Measurements from ENCODE around the gene HOXD3. TPM values are rescaled to one million over a fixed set of nuclear protein-coding genes. Genes with fewer than 3 reads are reported as not detected.

The HOXD3 gene
- total and polyA plus RNA-seq, 4 experiments from 2014 or later = not detected

DNA sequence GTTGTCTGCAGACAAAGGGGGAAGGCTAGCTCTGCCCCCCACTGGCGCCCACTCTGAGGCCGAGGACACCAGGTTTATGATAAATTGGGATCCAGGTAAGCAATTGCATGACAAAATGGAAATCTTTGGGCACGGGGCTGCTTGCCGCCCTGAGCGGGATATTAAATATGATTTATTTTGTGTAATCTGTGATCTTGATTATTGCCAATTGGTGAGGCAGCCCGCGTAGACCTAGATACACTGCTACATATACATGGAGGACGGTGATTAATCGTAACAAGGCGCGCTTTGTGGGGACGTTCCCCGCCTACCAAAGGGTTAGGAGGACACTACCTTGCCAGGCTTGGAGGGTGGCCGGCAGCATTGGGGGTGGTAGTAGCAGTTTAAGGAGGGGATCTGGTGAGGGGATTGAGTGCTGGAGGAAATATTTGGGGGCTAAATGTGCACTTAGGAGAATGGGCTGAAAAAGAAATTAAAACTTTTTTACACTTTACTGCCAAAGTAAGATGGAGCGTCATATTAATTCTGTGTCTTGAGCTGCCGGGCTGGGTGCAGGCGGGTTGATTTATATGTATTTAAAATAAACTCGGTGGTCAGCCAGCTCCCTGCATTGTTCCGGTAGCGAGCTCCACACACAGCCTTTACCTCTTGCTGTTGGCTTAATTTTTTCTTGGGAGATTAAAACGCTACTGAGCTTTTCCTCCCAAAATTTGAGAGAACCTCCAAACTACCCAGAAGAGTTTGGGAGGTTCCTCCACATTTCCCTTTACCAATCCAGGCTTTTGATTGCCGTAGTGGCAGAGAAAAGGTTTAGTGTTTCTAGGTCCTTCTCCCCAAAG, 4.1 kb downstream of the HOXD3 start:
- peak overlapping the region in 2 of 7 donors; percentile 19 to 59 for H3K27ac Mint-ChIP-seq
- peaks cover 64 to 74% of the 10 kb centered on the region in 2 donors for H3K27me3 Mint-ChIP-seq
- peaks cover 0 to 1% of the 10 kb centered on the region in 2 donors for H3K36me3 Mint-ChIP-seq
- no peaks in the 10 kb centered on the region for H3K9me3 ChIP-seq (ENCODE audit: control insufficient read depth in 1 of 2, low read length in 2 of 2)
- intact Hi-C loops (cut with micrococcal nuclease) = no loop called here
- peak overlapping the region in 1 of 8 donors; percentile 10 for H3K4me3 Mint-ChIP-seq
- peaks cover 0 to 36% (median 9%) of the 10 kb centered on the region in 8 donors for H3K9me3 Mint-ChIP-seq
- H3K36me3 ChIP-seq (ENCODE audit: insufficient read depth, low read length) = no peaks in the 10 kb centered on the region
- no peak overlapping the region for H3K4me3 ChIP-seq (ENCODE audit: low read length in 2 of 2)
- H3K4me1 ChIP-seq (ENCODE audit: insufficient read depth, low read length) = peaks cover 6% of the 10 kb centered on the region
- DNase-seq = no peak
- H3K4me1 Mint-ChIP-seq = peaks cover 8 to 32% (median 12%) of the 10 kb centered on the region in 4 donors
- ChIA-PET CTCF (ENCODE audit: partially characterized antibody) (no interaction called here), POLR2A (ENCODE audit: partially characterized antibody) (interaction anchor here (1.2 kb wide), 1 partner anchor 29 kb away, joined by 3 read pairs; no protein-coding TSS in a partner anchor)
- peaks cover 64% of the 10 kb centered on the region for H3K27me3 ChIP-seq (ENCODE audit: insufficient read depth, low read length)
- H3K27ac ChIP-seq (ENCODE audit: low read depth, low read length) = no peak overlapping the region

DNA sequence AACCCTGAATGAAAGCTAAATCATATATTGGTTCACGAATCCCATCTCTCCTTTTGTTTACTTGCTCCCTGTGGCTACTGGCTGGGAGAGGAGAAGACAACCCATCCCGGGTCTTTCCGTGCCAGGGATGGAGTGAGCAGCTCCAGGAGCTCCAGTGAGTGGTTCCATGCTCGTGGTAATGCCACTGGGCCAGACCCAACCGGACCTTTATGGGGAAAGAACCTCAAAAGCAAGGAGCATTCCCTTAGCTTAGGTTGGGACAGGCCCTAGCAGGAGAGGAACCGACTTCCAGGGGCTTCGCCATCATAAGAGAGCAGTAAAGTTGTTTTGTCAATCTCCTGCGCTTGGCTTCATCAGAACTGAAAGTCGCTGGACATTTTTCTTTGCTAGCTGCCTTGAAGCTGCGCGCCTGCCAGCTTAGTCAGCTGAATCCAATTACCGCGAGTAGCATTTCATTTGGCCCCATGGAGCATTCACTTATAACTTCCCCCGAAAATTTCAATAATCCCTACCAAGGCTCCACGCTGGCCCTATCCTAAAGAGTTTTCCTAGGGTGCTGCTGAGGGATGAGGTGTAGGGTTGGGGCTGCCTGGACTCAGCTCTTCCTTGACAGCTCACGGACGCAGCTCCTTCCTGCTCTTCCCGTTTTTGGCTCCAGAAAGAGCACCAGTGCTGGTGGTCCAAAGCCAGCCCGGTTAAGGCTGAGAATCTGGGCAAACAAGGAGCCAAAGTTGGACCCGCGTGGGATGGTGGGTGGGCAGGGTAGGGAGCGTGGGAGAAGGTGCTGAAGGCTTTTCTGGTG, 4.9 kb downstream of the HOXD3 start:
- no peak for DNase-seq
- H3K27me3 ChIP-seq (ENCODE audit: insufficient read depth, low read length) = peaks cover 66% of the 10 kb centered on the region
- POLR2A ChIA-PET (ENCODE audit: partially characterized antibody) = interaction anchor here (1.2 kb wide), 1 partner anchor 29 kb away, joined by 3 read pairs; no protein-coding TSS in a partner anchor
- CTCF ChIA-PET (ENCODE audit: partially characterized antibody) = no interaction called here
- H3K36me3 ChIP-seq (ENCODE audit: insufficient read depth, low read length) = no peaks in the 10 kb centered on the region
- H3K4me1 Mint-ChIP-seq = peaks cover 7 to 28% (median 11%) of the 10 kb centered on the region in 4 donors
- peak overlapping the region in 2 of 7 donors; percentile 47 to 59 for H3K27ac Mint-ChIP-seq
- no peak overlapping the region for H3K4me3 ChIP-seq (ENCODE audit: low read length in 2 of 2)
- peak overlapping the region in 1 of 8 donors; percentile 42 for H3K4me3 Mint-ChIP-seq
- H3K4me1 ChIP-seq (ENCODE audit: insufficient read depth, low read length) = peaks cover 6% of the 10 kb centered on the region
- H3K36me3 Mint-ChIP-seq = peaks cover 0 to 1% of the 10 kb centered on the region in 2 donors
- H3K9me3 ChIP-seq (ENCODE audit: control insufficient read depth in 1 of 2, low read length in 2 of 2) = no peaks in the 10 kb centered on the region
- intact Hi-C loops (cut with micrococcal nuclease) = no loop called here
- H3K27me3 Mint-ChIP-seq = peaks cover 64 to 74% of the 10 kb centered on the region in 2 donors
- H3K27ac ChIP-seq (ENCODE audit: low read depth, low read length) = no peak overlapping the region
- peaks cover 0 to 36% (median 10%) of the 10 kb centered on the region in 8 donors for H3K9me3 Mint-ChIP-seq

DNA sequence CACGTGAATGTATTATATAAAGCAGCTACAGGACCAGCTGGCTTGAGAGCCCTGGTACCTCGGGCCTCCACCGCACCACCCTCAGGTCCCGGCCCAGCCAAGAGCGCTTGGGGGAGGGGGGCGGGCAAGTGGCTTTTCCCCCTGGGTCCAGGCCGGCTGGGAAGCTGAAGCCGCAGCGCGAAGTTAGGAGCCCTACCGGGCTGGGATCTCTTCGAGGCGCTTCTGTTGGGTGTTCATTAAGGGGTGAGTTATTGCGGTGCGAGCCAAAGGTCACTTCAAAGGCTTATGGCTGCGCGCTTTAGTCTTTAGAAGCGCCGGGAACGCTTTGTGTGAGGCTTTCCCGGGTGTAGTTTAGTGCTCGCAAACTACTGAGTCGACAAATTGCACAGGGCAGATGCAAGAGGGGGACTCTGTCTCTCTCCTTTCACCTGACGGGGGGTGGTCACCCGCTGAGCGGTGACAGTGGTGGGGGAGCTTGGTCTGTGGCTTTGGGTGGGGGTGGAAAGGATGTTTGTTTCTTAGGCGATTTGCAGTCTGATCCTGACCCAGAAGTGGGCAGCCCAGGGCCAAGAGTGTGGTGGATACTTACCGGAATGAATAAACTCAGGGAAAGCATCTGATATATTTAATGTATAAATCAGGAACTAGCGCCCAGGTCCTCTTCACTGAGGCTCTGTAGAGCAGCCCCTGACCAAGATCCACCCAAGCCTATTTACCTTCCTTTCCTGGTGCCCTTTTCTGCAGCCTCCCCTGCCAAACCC, 6.0 kb downstream of the HOXD3 start:
- ChIA-PET CTCF (ENCODE audit: partially characterized antibody) (no interaction called here), POLR2A (ENCODE audit: partially characterized antibody) (no interaction called here)
- no peak for DNase-seq
- H3K36me3 ChIP-seq (ENCODE audit: insufficient read depth, low read length) = no peaks in the 10 kb centered on the region
- H3K27ac ChIP-seq (ENCODE audit: low read depth, low read length) = no peak overlapping the region
- H3K4me1 Mint-ChIP-seq = peaks cover 5 to 20% (median 9%) of the 10 kb centered on the region in 4 donors
- peaks cover 0 to 29% (median 10%) of the 10 kb centered on the region in 8 donors for H3K9me3 Mint-ChIP-seq
- H3K27ac Mint-ChIP-seq = peak overlapping the region in 4 of 7 donors; percentile 40 to 65 (median 54)
- H3K4me3 Mint-ChIP-seq = peak overlapping the region in 3 of 8 donors; percentile 20 to 54 (median 46)
- intact Hi-C loops (cut with micrococcal nuclease) = no loop called here
- H3K27me3 ChIP-seq (ENCODE audit: insufficient read depth, low read length) = peaks cover 68% of the 10 kb centered on the region
- peaks cover 67 to 76% of the 10 kb centered on the region in 2 donors for H3K27me3 Mint-ChIP-seq
- no peaks in the 10 kb centered on the region for H3K9me3 ChIP-seq (ENCODE audit: control insufficient read depth in 1 of 2, low read length in 2 of 2)
- no peak overlapping the region for H3K4me3 ChIP-seq (ENCODE audit: low read length in 2 of 2)
- peaks cover 0 to 1% of the 10 kb centered on the region in 2 donors for H3K36me3 Mint-ChIP-seq
- no peaks in the 10 kb centered on the region for H3K4me1 ChIP-seq (ENCODE audit: insufficient read depth, low read length)

DNA sequence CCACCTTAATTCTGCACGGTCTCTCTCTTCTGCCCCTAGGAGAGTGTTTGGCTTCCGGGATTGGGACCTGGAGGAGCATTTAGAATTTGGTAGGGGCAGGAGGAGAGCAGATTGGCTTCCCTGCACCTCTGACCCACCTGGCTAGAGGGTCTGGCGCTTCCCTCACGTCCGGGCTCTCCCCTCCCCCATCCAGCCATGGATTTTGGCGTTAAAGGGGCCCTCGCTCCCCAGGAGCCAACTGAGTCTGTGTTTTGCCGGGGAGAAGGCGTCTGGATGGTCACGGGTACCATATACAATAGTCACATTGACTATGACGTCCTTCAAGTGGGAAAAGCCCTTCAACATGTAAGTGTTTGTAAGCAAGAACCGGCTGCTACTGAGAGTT, 6.6 kb downstream of the HOXD3 start:
- peaks cover 65% of the 10 kb centered on the region for H3K27me3 ChIP-seq (ENCODE audit: insufficient read depth, low read length)
- Mint-ChIP-seq H3K36me3 (no peaks in the 10 kb centered on the region), H3K27ac (peak overlapping the region in 3 of 7 donors; percentile 53 to 65 (median 55)), H3K4me1 (peaks cover 2 to 15% (median 5%) of the 10 kb centered on the region in 4 donors), H3K27me3 (peaks cover 64 to 72% of the 10 kb centered on the region in 2 donors), H3K9me3 (peaks cover 0 to 26% (median 10%) of the 10 kb centered on the region in 8 donors), H3K4me3 (peak overlapping the region in 2 of 8 donors; percentile 15 to 46)
- H3K27ac ChIP-seq (ENCODE audit: low read depth, low read length) = no peak overlapping the region
- no peak for DNase-seq
- ChIA-PET POLR2A (ENCODE audit: partially characterized antibody) (no interaction called here), CTCF (ENCODE audit: partially characterized antibody) (no interaction called here)
- H3K4me3 ChIP-seq (ENCODE audit: low read length in 2 of 2) = no peak overlapping the region
- intact Hi-C loops (cut with micrococcal nuclease) = no loop called here
- H3K9me3 ChIP-seq (ENCODE audit: control insufficient read depth in 1 of 2, low read length in 2 of 2) = no peaks in the 10 kb centered on the region
- H3K4me1 ChIP-seq (ENCODE audit: insufficient read depth, low read length) = no peaks in the 10 kb centered on the region
- no peaks in the 10 kb centered on the region for H3K36me3 ChIP-seq (ENCODE audit: insufficient read depth, low read length)

- no peaks in the 10 kb centered on the region for H3K4me1 ChIP-seq (ENCODE audit: insufficient read depth, low read length)
- H3K4me1 Mint-ChIP-seq = peaks cover 2 to 15% (median 5%) of the 10 kb centered on the region in 4 donors
- H3K27ac Mint-ChIP-seq = peak overlapping the region in 3 of 7 donors; percentile 52 to 63 (median 53)
- intact Hi-C loops (cut with micrococcal nuclease) = no loop called here
- no peaks in the 10 kb centered on the region for H3K9me3 ChIP-seq (ENCODE audit: control insufficient read depth in 1 of 2, low read length in 2 of 2)
- H3K36me3 Mint-ChIP-seq = no peaks in the 10 kb centered on the region
- H3K36me3 ChIP-seq (ENCODE audit: insufficient read depth, low read length) = no peaks in the 10 kb centered on the region
- peak overlapping the region in 5 of 8 donors; percentile 15 to 46 (median 26) for H3K4me3 Mint-ChIP-seq
- ChIA-PET POLR2A (ENCODE audit: partially characterized antibody) (no interaction called here), CTCF (ENCODE audit: partially characterized antibody) (no interaction called here)
- no peak overlapping the region for H3K4me3 ChIP-seq (ENCODE audit: low read length in 2 of 2)
- no peak for DNase-seq
- H3K27me3 Mint-ChIP-seq = peaks cover 67 to 74% of the 10 kb centered on the region in 2 donors
- H3K9me3 Mint-ChIP-seq = peaks cover 0 to 26% (median 10%) of the 10 kb centered on the region in 8 donors
- H3K27me3 ChIP-seq (ENCODE audit: insufficient read depth, low read length) = peaks cover 64% of the 10 kb centered on the region
- no peak overlapping the region for H3K27ac ChIP-seq (ENCODE audit: low read depth, low read length)
Measured at GRCh38 chr2:176164201-176164600, 7.1 kb downstream of the HOXD3 start.

- no peaks in the 10 kb centered on the region for H3K36me3 Mint-ChIP-seq
- Histone ChIP-seq H3K4me1 (ENCODE audit: insufficient read depth, low read length) (no peaks in the 10 kb centered on the region), H3K9me3 (ENCODE audit: control insufficient read depth in 1 of 2, low read length in 2 of 2) (no peaks in the 10 kb centered on the region), H3K27ac (ENCODE audit: low read depth, low read length) (no peak overlapping the region), H3K27me3 (ENCODE audit: insufficient read depth, low read length) (peaks cover 63% of the 10 kb centered on the region), H3K4me3 (ENCODE audit: low read length in 2 of 2) (no peak overlapping the region), H3K36me3 (ENCODE audit: insufficient read depth, low read length) (no peaks in the 10 kb centered on the region)
- POLR2A ChIA-PET (ENCODE audit: partially characterized antibody) = no interaction called here
- CTCF ChIA-PET (ENCODE audit: partially characterized antibody) = no interaction called here
- peak overlapping the region in 3 of 7 donors; percentile 52 to 63 (median 61) for H3K27ac Mint-ChIP-seq
- peaks cover 70 to 73% of the 10 kb centered on the region in 2 donors for H3K27me3 Mint-ChIP-seq
- H3K9me3 Mint-ChIP-seq = peaks cover 0 to 25% (median 10%) of the 10 kb centered on the region in 8 donors
- no peak for DNase-seq
- peak overlapping the region in 5 of 8 donors; percentile 7 to 44 (median 34) for H3K4me3 Mint-ChIP-seq
- intact Hi-C loops (cut with micrococcal nuclease) = no loop called here
- H3K4me1 Mint-ChIP-seq = peaks cover 2 to 15% (median 5%) of the 10 kb centered on the region in 4 donors
Measured at GRCh38 chr2:176164611-176165369, 7.7 kb downstream of the HOXD3 start.

All from CD4-positive, alpha-beta memory T cell (primary cell).